ENCODE measurements around the gene TSPAN9. TPM values are rescaled to one million over a fixed set of nuclear protein-coding genes. Genes with fewer than 3 reads are reported as not detected.

TSPAN9 gene
- total RNA-seq, 2 experiments from 2014 or later = 0.87 to 1.2 TPM

- Mint-ChIP-seq H3K27me3 (peaks cover 20% of the 10 kb centered on the region), H3K9me3 (peaks cover 6% of the 10 kb centered on the region), H3K27ac (no peak overlapping the region), H3K4me1 (ENCODE audit: low read depth) (peaks cover 18% of the 10 kb centered on the region), H3K4me3 (no peak overlapping the region), H3K36me3 (no peaks in the 10 kb centered on the region)
- ChIA-PET CTCF (no interaction called here), POLR2A (no interaction called here)
- DNase-seq = no peak
- intact Hi-C loops (cut with micrococcal nuclease) = no loop called here
These were observed 48.5 kb downstream of the TSPAN9 start for GRCh38 chr12:3125674-3126073.

- intact Hi-C loops (cut with micrococcal nuclease) = no loop called here
- no peaks in the 10 kb centered on the region for H3K36me3 Mint-ChIP-seq
- ChIA-PET CTCF (no interaction called here), POLR2A (no interaction called here)
- peaks cover 18% of the 10 kb centered on the region for H3K4me1 Mint-ChIP-seq (ENCODE audit: low read depth)
- H3K9me3 Mint-ChIP-seq = peaks cover 6% of the 10 kb centered on the region
- H3K27me3 Mint-ChIP-seq = peaks cover 38% of the 10 kb centered on the region
- H3K27ac Mint-ChIP-seq = no peak overlapping the region
- H3K4me3 Mint-ChIP-seq = no peak overlapping the region
- no peak for DNase-seq
These were observed 50.7 kb downstream of the TSPAN9 start for GRCh38 chr12:3127832-3128231.

DNA sequence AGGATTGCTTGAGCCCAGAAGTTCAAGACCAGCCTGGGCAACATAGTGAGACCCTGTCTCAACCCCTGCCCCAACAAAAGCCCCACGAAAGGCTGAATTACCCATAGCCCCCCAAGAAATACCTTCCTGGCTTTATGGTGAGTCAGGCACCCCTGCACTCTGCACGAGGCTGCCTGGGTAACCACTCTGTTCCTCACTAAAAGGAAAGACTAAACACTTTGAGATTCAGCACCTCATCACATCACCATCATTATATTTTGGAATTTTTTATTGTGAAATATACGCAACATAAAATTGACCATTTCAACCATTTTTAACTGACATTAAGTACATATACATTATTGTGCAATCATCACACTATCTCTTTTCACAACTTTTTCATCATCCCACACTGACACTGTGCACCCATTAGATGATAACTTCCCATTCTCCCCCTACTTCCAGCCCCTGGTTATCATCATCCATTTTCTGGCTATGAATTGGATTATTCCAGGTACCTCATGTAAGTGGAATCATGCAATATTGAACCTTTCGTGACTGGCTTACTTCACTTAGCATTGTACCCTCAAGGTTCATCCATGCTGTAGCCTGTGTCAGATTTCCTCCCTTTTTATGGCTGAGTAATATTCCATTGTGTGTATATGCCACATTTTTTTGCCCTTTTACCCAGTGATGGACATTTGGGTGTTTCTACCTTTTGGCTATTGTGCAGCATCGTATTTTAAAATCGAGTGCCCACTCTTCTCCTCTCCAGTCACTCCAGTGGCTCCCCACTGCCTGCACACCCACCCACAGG is 51.5 kb downstream of the TSPAN9 start:
- no peak overlapping the region for H3K27ac Mint-ChIP-seq
- intact Hi-C loops (cut with micrococcal nuclease) = no loop called here
- H3K4me3 Mint-ChIP-seq = no peak overlapping the region
- no peaks in the 10 kb centered on the region for H3K36me3 Mint-ChIP-seq
- peaks cover 18% of the 10 kb centered on the region for H3K4me1 Mint-ChIP-seq (ENCODE audit: low read depth)
- no peak for DNase-seq
- ChIA-PET CTCF (interaction anchor here (0.9 to 1.5 kb wide), 4 partner anchors 9 to 172 kb away, joined by 3 to 5 read pairs (median 4); no protein-coding TSS in a partner anchor), POLR2A (no interaction called here)
- peaks cover 39% of the 10 kb centered on the region for H3K27me3 Mint-ChIP-seq
- H3K9me3 Mint-ChIP-seq = peaks cover 6% of the 10 kb centered on the region

DNA sequence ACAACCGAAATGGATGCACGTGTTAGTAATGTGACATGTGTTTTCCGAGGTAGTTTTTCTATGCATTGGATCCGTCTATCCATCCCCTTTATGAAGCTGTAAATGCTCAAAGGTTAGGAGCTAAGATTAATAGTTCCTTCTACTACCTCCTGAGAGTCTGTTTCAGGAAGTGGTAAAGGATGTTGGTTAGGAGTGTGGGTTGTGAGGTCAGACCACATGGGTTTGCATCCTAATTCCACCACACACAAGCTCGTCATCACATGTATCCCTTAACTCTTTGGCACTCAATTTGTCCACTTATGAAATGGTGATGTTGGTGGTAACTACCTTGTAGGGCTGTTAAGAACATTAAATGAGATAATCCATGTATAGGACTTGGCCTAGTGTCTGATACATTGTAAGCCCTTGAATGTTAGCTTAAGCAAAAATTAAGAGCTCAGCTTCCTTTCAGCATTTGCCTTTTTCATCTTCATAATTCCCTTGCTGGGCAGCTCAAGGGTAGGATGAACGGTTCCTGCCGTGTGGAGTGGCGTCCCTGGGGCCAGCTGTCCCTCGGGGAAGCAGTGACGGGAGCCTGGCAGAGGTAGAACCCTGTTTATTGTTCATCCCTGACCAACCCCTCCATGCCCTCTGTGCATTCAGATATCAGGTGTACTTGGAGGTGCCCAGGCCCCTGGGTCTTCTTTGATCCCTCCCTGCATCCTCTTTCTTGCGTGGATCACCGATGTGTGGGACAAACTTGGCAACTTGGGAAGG is 52.3 kb downstream of the TSPAN9 start:
- Mint-ChIP-seq H3K4me3 (no peak overlapping the region), H3K4me1 (ENCODE audit: low read depth) (peaks cover 18% of the 10 kb centered on the region), H3K36me3 (no peaks in the 10 kb centered on the region), H3K27ac (no peak overlapping the region), H3K27me3 (peaks cover 45% of the 10 kb centered on the region), H3K9me3 (peaks cover 6% of the 10 kb centered on the region)
- intact Hi-C loops (cut with micrococcal nuclease) = no loop called here
- peak; percentile 48 for DNase-seq
- POLR2A ChIA-PET = no interaction called here
- CTCF ChIA-PET = interaction anchor here (0.9 to 1.8 kb wide), 5 partner anchors 9 to 171 kb away, joined by 3 to 11 read pairs (median 4); no protein-coding TSS in a partner anchor

DNA sequence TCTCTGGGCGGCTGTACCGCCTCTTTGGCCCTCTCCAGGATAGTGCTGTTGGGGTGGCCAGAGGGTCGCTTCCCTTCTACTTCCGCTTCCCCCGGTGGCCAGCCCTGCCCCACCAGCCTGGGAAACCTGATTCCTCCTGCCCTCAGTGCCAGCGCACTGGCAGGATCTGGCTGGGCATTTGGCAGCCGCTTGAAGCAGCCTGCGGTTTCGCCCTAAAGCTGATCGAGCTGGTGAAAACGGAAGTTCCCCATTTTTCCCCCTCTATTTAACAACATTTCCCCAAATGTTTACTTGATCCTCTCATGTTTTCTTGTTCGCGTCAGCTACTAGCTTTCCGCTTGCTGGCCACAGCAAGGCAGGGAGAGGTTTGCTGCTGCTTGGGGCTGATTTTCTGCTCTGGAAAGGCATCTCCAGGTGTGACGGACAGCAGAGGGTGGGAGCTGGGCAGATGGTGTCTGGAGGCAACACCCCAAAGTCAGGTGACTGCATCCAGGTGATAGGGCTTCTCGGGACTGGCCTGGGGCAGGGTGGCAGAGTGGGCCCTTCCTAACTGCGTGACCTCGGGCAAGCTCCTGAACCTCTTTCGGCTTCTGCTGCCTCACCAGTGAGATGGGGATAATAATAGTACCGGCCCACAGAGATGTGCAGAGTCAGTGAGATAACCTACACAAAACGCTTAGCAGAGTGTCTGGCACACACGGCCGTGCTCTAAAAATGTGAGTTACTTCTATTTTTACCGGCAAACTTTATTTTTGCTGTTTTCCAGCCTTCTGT is 53.1 kb downstream of the TSPAN9 start:
- no peak overlapping the region for H3K27ac Mint-ChIP-seq
- POLR2A ChIA-PET = no interaction called here
- peaks cover 48% of the 10 kb centered on the region for H3K27me3 Mint-ChIP-seq
- DNase-seq = no peak
- CTCF ChIA-PET = interaction anchor here (1.5 to 1.8 kb wide), 2 partner anchors 145 to 170 kb away, joined by 5 to 11 read pairs; no protein-coding TSS in a partner anchor
- H3K9me3 Mint-ChIP-seq = peaks cover 6% of the 10 kb centered on the region
- intact Hi-C loops (cut with micrococcal nuclease) = no loop called here
- peaks cover 18% of the 10 kb centered on the region for H3K4me1 Mint-ChIP-seq (ENCODE audit: low read depth)
- no peaks in the 10 kb centered on the region for H3K36me3 Mint-ChIP-seq
- no peak overlapping the region for H3K4me3 Mint-ChIP-seq

GRCh38 chr12:3131129-3131528 is 54.0 kb downstream of the TSPAN9 start:
- ChIA-PET POLR2A (no interaction called here), CTCF (interaction anchor here (0.7 to 7.9 kb wide), 3 partner anchors 144 to 183 kb away, joined by 3 to 93 read pairs (median 11); no protein-coding TSS in a partner anchor)
- Mint-ChIP-seq H3K9me3 (peaks cover 4% of the 10 kb centered on the region), H3K27me3 (peaks cover 52% of the 10 kb centered on the region), H3K36me3 (no peaks in the 10 kb centered on the region), H3K27ac (no peak overlapping the region), H3K4me3 (no peak overlapping the region), H3K4me1 (ENCODE audit: low read depth) (peaks cover 18% of the 10 kb centered on the region)
- intact Hi-C loops (cut with micrococcal nuclease) = no loop called here
- DNase-seq = no peak

- Mint-ChIP-seq H3K4me1 (ENCODE audit: low read depth) (peaks cover 18% of the 10 kb centered on the region), H3K27me3 (peaks cover 52% of the 10 kb centered on the region), H3K27ac (no peak overlapping the region), H3K9me3 (peaks cover 4% of the 10 kb centered on the region), H3K36me3 (no peaks in the 10 kb centered on the region), H3K4me3 (no peak overlapping the region)
- DNase-seq = no peak
- ChIA-PET POLR2A (no interaction called here), CTCF (interaction anchor here (1.2 to 7.9 kb wide), 2 partner anchors 72 to 143 kb away, joined by 3 to 93 read pairs; no protein-coding TSS in a partner anchor)
- intact Hi-C loops (cut with micrococcal nuclease) = no loop called here
These were observed 55.6 kb downstream of the TSPAN9 start for GRCh38 chr12:3132636-3133404.

DNA sequence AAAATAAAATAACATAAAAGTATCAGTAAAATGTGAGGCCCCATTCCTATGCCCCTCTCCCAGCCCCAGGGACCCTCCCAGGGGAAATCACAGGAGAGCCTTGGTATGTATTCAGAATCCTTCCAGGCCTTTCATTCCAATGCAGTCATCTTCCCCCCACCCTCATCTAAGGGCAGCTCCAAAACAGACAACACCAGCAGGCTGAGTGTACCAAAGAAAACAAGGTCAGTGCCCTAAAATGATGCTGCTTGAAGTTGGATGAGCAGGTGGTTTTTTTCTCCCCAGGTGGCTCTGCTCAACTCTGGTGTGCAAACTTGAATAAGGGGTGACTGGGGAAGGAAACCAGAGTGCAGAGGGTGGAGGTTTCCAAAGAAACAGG is 56.2 kb downstream of the TSPAN9 start:
- CTCF ChIA-PET = interaction anchor here (1.2 to 7.9 kb wide), 2 partner anchors 72 to 142 kb away, joined by 3 to 93 read pairs; no protein-coding TSS in a partner anchor
- H3K27me3 Mint-ChIP-seq = peaks cover 50% of the 10 kb centered on the region
- H3K36me3 Mint-ChIP-seq = no peaks in the 10 kb centered on the region
- intact Hi-C loops (cut with micrococcal nuclease) = no loop called here
- peaks cover 18% of the 10 kb centered on the region for H3K4me1 Mint-ChIP-seq (ENCODE audit: low read depth)
- no peak overlapping the region for H3K27ac Mint-ChIP-seq
- H3K9me3 Mint-ChIP-seq = peaks cover 4% of the 10 kb centered on the region
- POLR2A ChIA-PET = no interaction called here
- DNase-seq = no peak
- no peak overlapping the region for H3K4me3 Mint-ChIP-seq

- Mint-ChIP-seq H3K9me3 (peaks cover under 1% of the 10 kb centered on the region), H3K27ac (no peak overlapping the region), H3K4me3 (no peak overlapping the region), H3K36me3 (no peaks in the 10 kb centered on the region), H3K27me3 (peaks cover 43% of the 10 kb centered on the region), H3K4me1 (ENCODE audit: low read depth) (peaks cover 16% of the 10 kb centered on the region)
- intact Hi-C loops (cut with micrococcal nuclease) = no loop called here
- CTCF ChIA-PET = interaction anchor here (0.8 to 7.9 kb wide), 4 partner anchors 11 to 141 kb away, joined by 3 to 93 read pairs (median 3); no protein-coding TSS in a partner anchor
- no peak for DNase-seq
- POLR2A ChIA-PET = interaction anchor here (1.0 kb wide), 1 partner anchor 141 kb away, joined by 3 read pairs; no protein-coding TSS in a partner anchor
These were observed 56.9 kb downstream of the TSPAN9 start for GRCh38 chr12:3134126-3134525.

- DNase-seq = no peak
- H3K4me3 Mint-ChIP-seq = no peak overlapping the region
- intact Hi-C loops (cut with micrococcal nuclease) = loop anchor here (1.0 to 5.0 kb wide), 3 partner anchors 62 to 141 kb away; no protein-coding TSS in a partner anchor
- no peaks in the 10 kb centered on the region for H3K36me3 Mint-ChIP-seq
- ChIA-PET POLR2A (interaction anchor here (1.0 kb wide), 1 partner anchor 141 kb away, joined by 3 read pairs; no protein-coding TSS in a partner anchor), CTCF (interaction anchor here (0.8 to 7.9 kb wide), 11 partner anchors 12 to 148 kb away, joined by 3 to 93 read pairs (median 3); no protein-coding TSS in a partner anchor)
- H3K27ac Mint-ChIP-seq = no peak overlapping the region
- H3K9me3 Mint-ChIP-seq = no peaks in the 10 kb centered on the region
- H3K27me3 Mint-ChIP-seq = peaks cover 41% of the 10 kb centered on the region
- H3K4me1 Mint-ChIP-seq (ENCODE audit: low read depth) = peaks cover 11% of the 10 kb centered on the region
These were observed 57.5 kb downstream of the TSPAN9 start for GRCh38 chr12:3134526-3135135.
